CD1c-positive myeloid dendritic cell (primary cell): ENCODE measurements around the gene SLC35G2.
"Not testable (repeated sequence)": the region's sequence is repeated elsewhere in the genome, so short reads cannot be mapped to it uniquely, and the experiment has no call there.

Experiments used
- DNase-seq: peaks from one replicate; pipeline ENCODE4 v3.0.0-alpha.2; 2016; ENCODE audit errors: extremely low spot score

The SLC35G2 gene

DNA sequence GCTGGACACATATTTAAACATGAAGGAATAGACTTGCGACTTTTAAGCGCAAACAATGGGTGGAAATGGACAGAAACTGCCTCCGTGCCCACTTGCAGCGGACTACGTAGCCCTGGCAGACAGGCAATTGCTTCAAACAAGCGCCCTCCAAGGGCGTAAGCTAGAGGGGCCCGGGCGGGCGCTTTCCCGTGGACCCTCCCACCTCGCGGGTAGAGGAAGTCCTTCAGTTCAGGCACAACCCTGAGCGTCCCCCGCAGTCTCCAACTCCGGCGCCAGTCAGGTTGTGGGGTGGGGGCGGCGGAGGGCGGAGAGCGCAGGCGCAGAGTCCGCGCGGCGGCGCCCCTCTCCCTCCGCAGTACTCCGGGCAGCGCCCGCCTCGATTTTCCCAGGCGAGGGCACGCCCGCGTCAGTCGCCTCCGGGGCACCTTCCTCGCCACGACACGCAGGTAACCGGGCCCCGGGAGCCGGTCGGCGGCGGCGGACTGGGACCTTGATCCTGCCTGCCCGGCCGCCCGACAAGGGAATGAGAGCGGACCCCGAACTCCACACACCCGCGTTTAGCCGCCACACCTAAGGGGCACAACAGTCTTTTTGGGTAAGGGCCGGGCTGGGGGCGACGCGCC, at the start of gene SLC35G2:
Gene SLC35G2 (plus strand): TSS at position 358 of the 623 bp plus-strand sequence. CDS start 35,335 bp downstream, outside the sequence.
- DNase-seq = peak; percentile 40

DNA sequence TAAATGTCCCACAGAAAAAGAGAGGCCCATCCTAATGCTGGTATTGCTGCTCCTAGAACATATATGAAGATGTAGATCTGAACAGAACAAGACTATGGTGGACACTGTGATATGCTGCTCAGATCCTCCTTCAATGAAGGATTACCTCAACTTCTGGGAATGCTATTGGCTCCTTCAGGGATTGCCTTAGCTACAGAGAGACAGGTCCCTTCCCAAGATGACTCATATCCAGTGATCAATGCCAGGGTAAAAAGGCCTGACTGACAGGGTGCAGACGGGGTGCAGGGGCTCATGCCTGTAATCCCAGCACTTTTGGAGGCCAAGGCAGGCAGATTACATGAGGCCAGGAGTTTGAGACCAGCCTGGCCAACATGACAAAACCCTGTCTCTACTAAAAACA, 46.2 kb upstream of the SLC35G2 start:
- DNase-seq = no peak

DNA sequence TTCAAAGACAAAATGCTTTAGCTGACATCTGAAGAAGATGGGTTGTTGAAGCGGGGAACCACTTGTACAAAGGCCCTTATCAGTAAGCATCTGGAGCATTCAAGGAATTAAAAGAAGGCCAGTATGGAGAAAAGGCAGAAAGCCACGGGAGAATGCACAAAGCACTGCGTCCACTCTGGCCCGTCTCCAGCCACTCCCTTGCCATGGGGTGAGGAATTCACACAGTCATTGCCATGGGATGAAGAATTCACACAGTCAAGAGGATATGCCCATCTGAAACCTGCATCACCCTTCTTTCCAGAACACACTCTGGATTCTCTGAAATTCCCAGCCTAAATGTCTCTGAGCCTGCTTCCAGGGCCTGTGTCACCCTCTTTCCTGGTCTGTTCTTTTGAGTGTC, 40.1 kb upstream of the SLC35G2 start:
- DNase-seq = no peak

DNA sequence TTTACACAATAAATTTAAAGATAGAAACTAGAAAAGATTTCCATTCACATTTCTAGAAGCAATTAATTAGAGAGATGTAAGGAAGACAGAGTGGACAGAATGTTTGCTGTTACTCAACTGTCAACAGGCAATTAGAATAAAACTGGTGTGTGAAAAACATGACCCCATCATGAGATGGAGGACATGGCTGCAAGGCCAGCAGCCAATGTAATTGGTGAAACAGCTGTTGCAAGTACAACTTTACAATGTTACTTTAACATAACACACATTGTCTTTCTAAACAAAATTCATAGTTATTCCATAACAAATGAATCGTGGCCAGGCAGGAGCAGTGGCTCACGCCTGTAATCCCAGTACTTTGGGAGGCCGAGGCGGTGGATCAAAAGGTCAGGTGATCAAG, 38.2 kb upstream of the SLC35G2 start:
- DNase-seq = no peak

DNA sequence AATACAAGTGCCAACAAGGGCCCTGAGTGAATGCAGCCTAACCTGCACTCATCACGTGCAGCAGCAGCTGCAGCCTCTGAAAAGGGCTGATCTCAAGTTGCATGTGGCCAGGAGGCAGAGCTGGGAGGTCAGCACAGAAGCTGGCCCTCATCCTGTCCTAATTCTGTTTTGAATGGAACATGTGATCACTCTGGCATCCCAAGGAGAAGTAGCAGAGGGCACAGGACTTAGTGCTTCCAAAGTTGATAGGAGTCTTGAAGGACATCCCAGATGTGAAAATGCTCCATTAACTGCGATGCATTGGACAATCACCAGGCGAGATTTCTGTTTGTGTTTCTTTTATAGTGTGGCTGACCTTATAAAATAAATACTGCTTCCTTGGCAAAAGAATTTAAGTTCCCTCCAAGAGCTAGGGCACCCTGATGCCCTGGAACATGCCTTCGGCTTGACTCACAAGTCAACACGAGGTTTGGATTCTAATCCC, 35.2 kb upstream of the SLC35G2 start:
- no peak for DNase-seq

DNA sequence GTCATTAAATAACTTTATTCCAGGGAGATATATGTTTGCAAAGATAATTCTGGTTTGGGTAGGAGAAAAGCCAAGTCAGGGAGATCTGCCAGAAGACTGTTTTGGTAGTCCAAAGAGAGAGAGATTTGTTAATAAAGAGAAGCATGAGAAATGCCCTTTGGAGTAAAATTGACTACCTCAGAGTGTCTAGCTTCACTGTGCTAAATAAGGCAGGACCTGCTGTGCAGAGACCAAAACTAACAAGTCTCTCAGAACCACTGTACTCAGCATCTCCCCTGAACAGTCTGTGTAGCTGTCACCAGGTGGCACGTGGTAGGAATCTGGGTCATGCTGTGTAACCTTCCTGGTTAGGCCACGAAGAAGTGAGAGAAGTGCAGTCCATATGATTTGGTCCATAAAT, 31.6 kb upstream of the SLC35G2 start:
- peak; percentile 25 for DNase-seq

DNA sequence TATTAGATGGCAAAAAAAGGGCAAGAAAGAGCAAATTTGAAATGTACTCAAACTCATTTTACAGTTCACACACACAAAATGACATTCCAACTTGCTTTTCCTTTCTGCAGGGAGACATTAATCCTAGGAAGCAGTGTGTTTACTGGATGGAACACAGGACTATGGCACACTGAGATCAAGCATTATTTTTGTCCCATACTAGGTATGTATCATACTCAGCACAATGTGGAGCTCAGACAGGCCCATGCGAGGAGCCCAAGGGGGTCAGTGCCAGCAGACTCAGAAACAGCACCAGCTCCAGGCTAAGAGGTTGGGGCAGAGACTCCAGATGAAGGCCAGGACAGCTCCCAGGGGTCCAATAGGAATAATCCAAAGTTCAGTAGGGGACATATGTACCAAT, 30.8 kb upstream of the SLC35G2 start:
- DNase-seq = no peak

DNA sequence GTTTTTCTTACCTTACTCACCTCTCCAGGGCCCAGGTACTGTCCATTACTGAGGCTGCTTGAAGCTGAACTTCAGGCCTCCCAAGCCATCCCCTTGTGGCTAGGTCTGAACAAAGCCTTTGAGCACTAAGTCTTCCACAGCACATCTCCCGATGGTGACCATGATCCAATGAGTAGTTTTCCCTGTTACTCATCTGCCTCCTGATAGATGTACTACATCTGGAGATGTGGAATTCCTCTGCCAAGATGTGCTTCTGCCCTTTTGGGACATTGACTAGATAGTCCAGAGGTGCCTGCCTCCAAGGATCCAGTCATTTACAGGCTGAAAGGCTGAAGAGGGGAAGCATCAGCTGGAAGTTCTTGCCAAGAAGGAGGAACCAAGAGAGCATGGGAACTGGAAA, 28.9 kb upstream of the SLC35G2 start:
- no peak for DNase-seq

DNA sequence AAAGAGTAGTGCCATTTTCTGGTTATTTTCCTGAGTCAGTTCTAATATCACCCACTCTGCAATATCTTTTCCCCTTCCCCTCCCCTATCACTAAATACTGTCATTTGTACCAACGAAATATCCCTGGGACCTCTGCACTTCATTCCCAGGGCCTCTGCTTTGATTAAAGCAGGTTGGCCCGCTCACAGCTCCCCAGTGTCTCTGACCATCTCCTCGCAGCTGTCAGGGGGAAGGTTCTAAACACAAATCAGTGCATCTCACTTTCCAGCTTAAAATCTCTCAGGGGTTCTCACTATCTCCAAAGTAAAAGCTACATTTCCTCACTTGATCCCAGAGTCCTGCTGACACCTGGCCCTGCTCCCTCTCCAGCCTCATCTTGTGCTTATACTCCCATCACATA, 28.1 kb upstream of the SLC35G2 start:
- no peak for DNase-seq

DNA sequence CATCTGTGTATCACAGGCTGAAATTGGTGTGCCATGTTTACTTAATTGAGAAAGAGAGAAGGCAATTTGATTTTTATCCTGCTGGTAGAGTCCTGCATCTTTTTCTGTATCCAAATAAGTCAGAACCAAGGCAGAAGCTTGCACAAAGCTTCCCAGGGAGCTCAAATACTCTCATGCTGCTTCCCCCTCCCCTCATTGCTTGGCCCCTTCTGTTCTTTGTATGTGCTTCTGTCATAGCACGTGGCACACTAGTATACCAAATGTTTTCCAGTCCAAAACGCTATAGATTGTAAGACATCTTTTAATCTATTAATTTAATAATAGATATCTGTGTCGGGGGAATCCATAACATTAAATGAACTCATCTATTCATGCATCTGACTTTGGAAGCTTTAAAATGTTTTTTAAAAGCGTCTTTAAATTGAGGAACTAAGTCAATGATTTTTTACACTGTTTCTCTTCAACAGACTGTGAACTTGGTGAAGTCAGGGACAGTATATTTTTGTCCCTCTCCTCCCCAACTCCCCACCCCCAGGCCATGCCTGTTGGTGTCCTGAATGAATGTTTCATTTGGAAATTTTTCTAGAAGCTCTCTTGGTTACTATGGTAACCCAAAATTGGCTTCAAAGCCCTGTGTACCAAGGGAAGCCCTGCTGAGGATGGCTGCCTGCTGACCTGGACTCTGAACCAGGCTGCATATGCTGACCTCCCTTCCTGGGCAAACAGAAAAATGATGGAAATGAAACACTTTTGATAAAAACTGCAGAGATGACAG, 26.2 kb upstream of the SLC35G2 start:
- DNase-seq = no peak

DNA sequence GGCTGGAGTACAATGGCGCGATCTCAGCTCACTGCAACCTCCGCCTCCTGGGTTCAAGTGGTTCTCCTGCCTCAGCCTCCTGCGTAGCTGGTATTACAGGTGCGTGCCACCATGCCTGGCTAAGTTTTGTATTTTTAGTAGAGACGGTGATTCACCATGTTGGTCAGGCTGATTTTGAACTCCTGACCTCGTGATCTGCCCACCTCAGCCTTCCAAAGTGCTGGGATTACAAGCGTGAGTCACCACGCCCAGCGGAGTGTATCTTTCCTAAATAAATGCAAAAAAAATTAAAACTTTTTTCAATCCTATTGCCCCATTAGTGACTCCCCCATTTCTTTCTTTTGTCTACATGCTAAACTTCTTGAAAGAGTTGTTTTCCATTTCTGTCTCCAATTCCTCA, 17.8 kb upstream of the SLC35G2 start:
- DNase-seq = not testable (repeated sequence)

DNA sequence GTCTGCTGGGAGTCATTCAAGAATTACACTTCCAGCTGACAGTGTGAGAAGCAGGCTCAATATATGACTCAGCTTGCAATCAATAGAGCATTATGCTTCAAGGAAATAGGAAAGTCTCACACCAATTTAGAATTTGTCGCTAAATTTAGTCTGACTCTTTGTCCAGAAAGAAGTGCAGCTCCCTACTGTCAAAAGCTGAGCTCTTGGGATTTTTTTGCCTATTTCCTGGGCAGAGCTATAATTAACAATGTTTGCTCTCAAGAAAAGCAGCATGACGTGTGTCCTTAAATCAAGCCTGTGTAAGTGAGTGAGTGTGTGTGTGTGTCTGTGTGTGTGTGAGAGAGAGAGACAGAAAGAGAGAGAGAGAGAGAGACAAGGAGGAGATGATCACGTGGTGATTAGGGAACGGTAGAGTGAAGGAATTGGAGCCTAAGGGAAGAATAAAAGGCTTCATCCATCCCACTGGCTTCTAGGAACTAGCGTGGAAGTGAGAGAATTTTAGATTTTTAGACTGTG, 16.4 kb upstream of the SLC35G2 start:
- DNase-seq = no peak

DNA sequence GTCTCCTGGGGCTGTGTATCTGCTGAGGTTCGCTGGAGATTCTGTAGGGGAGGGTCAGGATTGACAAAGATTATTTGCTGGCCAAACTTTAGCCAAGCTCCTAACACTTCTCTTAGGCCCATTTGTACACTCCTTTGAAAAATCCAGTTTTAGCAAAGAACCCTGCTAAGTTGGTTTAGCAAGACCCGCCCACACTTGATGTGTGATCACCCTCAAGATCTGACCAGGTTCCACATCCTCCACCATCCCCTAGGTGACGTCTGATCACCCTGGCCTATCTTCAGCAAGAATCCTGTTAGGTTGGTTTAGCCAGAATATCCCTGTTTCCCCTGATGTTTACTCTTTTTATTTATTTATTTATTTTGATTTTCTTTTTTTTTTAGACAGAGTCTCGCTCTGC, 14.8 kb upstream of the SLC35G2 start:
- DNase-seq = no peak

DNA sequence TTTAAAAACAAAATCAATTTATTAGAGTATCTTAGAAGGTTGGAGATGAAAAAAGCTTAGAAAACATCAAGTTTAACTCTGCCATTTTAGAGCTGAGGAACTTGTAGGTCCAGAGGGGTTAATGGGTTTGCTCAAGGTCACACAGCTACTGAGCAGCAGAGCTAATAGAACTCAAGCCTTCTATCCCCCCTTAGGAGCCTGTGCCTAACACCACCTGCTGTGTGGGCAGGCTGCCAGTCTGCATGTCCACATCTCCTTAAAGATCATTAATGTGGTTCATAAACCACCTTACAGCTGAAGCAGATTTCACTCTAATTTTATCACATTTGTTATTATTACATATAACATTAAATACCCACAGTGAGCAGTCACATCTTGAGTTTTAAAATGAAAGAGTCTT, 14.1 kb upstream of the SLC35G2 start:
- no peak for DNase-seq

DNA sequence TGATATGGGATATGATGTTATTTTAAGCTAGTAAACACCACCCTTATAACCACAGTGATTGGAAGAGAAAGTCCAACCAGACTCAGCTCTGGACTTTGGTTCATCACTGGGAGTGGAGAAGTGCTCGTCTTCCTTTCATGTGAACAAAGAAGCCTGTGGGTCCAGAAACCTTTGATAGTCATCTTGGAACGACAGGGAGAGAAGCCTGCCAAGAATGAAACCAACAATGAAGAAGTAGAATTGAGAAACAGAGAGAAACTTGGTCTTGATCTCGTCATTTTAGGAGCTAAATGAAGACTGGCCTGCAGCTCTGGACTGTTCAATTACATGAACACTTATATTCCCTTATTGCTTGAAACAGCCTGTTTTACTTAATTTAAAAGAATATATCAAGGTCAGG, 13.1 kb upstream of the SLC35G2 start:
- no peak for DNase-seq

DNA sequence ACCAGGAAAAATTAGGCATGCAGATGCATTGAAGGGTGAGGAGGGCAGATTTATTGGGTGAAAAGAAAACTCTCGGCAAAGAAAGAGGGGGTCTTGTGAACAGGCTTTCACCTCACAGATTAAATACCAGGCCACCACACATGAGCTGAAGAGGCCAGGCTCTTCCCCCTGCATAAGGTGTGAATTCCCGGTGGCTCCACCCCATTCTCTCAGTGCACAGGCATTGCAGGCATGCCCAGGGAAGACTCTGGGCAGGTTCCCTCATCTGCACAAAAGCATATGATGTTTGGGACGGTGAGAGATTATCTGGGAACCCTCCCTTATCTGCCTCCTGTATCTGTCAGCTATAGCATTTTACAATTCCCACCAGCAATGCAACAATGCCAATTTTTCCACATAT, 7.2 kb upstream of the SLC35G2 start:
- DNase-seq = no peak

DNA sequence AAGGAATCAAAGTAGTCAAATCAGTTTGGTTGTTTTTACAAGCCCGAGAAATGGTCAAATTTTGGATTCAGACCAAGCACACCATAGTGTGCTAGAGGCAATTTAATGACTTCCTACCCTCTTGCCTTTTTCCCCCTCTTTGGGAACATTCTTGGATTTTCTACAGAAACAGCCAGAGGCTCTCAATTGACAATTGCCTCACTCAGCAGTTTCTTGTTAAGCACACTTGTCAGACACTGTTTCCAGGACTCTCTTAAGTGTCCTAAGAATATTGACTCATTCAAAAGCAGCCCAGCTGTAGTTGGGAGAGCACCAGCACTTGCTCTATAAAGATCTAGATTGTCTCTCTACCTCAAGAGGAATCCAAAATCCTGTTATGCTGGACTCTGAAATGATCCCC, 1.5 kb upstream of the SLC35G2 start:
- DNase-seq = no peak

DNA sequence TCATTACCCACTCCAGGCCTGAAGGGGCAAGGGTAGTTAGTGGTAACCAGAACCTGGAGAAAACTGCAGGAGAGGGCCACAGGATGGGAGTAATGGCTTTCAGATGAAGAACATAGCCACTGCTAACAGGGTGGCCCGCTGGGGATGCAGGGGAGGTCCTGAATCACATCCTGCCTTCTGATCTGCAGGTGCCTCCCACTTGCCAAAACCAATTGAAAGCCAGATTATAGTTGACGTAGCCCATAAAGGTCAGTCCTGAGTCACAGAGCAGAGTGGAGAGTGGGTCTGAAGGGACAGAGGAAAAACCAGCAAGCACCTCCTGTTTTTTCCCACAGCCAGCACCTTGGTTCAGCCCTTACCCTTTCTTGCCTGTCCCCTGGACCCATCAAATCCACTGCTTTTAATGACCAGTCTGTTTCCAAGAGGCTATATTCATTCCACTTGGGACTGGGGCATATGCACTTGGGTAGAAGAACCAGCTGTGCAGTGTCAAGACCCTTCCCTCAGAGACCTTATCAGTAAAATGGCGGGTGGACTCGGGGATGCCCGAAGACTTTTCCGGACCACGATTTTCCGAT, 646 bp upstream of the SLC35G2 start:
- DNase-seq = no peak

DNA sequence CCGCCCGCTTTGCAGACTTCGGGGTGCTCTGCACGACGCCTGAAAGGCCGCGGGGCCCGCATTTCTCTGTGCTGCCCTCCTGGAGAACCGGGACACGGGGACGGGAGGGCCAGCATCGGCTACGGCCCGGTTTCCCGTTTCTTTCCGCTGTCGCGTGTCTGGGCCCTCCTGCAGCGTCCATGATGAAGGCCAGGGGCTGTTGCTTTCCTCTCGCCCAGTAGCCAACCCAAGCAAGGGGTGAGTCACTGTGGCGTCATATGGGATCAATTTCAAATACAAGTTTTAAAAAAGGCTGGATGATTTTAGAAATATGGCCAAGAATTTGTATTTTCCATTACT, 435 bp downstream of the SLC35G2 start:
- DNase-seq = peak; percentile 41

DNA sequence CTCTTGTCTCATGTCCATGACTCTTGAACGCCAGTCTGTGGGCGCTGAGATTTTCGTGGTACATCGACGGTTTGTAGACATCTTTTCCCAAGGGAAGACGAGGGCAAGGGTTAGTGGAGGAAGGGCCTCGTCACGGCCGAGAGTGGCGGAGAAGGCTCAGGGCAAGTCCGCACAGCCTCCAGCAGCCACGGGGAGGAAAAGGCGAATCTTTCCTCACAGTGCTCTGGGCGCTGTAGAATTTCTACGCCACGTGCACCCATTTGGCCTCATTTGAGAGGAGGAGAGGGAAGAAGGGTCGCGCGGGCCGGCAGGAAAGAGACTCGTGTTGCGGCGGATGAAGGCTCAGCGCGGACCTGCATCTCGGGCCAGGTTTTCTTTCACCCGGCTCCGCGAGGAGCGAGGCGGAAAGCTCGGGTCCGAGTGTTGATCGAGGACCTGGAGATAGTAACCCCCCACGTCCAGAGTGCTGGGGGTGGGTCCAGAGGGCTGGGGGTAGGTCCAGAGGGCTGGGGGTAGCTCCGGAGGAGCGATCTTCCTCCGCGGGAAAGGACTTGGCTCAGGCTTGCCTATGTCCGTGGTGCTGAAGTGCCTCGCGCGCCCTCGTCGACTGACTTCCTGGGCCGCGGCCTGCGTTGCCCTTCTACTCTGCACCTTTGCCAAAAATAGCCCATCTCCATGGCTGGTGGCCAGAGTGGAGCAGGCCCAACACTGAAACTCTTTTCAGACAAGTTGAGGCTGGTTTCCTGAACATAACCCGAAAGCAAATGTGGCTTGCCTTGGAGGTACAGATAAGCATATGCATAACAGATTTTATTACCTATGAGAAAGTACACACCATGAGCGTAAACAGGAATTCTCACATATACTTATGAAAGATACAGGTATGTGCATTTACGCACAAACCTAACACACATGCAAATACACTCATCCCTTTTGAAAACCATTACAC, 1.1 kb downstream of the SLC35G2 start:
- DNase-seq = peak; percentile 24

DNA sequence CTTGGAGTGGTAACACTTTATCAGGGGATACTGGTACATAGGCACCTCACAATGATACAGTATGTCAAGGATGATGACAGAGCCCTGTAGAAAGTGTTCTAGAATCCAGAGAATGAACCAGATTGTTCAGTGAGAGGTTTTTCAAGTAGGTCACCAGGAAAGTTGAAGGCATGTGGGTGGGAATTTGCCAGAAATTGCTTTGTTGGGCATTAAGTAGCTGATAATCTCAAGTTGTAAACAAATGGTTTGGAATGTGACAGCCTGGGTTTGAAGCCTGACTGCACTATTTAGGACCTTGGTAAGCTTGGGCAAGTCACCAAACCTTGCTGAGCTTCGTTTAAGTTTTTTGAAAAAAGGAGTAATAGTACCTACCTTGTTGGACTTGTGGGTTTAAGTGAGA, 12.5 kb downstream of the SLC35G2 start:
- no peak for DNase-seq
